ENCODE results near the gene TBC1D22A. TPM values are rescaled to one million over a fixed set of nuclear protein-coding genes. Genes with fewer than 3 reads are reported as not detected.

TBC1D22A gene
- total and polyA plus RNA-seq, 2 donors (not counting 3 experiments of a cell fraction or from before 2014, with no cell fraction given): 26.1 to 32.4 TPM

DNA sequence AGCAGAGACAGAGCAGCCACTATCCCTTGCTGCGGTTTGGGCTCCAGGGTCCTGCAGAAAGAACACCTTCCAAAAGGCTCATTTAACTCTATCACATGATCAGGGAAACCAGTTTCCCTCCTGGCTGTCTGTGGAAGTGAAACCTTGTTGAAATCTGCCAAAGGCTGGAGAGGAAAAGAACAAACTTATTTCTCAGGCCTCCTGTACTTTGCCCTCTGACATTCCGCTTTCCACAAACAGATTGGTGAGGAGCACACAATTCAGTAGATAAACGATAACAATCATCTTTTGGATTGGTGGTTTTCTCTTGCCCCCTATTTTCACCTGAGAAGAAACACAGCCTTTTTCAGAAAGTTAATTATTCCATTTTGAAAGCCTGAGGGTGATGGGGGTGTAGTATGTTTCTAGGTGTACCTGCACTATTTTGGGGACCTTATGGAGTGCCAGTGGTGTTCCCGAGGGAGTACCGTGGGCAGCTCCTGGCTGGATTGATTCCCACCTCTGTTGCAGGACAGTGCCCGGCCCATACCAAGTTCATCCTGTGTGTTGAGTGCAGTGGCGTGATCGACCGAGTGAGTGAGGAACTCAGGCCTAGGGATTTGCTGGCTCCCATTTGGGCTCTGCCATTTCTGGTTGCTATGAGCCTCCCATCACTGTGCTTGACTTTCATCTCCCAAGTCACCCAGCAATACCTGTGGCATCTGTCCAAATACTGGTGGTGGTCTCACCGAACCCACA is 102.0 kb downstream of the TBC1D22A start:
- Histone ChIP-seq H2AFZ (ENCODE audit: low read depth, low read length) (no peak overlapping the region), H3K36me3 (ENCODE audit: control insufficient read depth in 2 of 2, extremely low read depth in 1 of 2, insufficient read depth in 2 of 2, low read length in 2 of 2) (no peaks in the 10 kb centered on the region), H3K4me3 (replicated peaks in 1 of 3; ENCODE audit: insufficient read depth in 1 of 3, low read depth in 1 of 3, low read length in 3 of 3) (no peak overlapping the region), H4K20me1 (replicated peaks; ENCODE audit: control insufficient read depth, extremely low read depth, insufficient read depth, low read length) (no peaks in the 10 kb centered on the region), H3K79me2 (ENCODE audit: control insufficient read depth, insufficient read depth, low read length) (no peaks in the 10 kb centered on the region), H3K9me1 (replicated peaks; ENCODE audit: control insufficient read depth, extremely low read depth, insufficient read depth, low read length) (no peaks in the 10 kb centered on the region), H3K4me1 (ENCODE audit: control insufficient read depth, extremely low read depth, insufficient read depth, low read length) (no peaks in the 10 kb centered on the region), H3K27ac (ENCODE audit: insufficient read depth, low read depth, low read length) (no peak overlapping the region), H3K9me3 (replicated peaks; ENCODE audit: control insufficient read depth, insufficient read depth, low read length) (no peaks in the 10 kb centered on the region), H3K9ac (replicated peaks; ENCODE audit: extremely low read depth, insufficient read depth, low read length) (no peak overlapping the region), H3K4me2 (ENCODE audit: insufficient read depth, low read length) (no peak overlapping the region), H3K27me3 (ENCODE audit: control insufficient read depth in 2 of 2, insufficient read depth in 2 of 2, low read length in 2 of 2) (no peaks in the 10 kb centered on the region)
- no peak for DNase-seq (ENCODE audit: low read depth, low spot score)
- CTCF ChIA-PET: interaction anchor here (1.2 kb wide), 1 partner anchor 19 kb away, joined by 3 read pairs; no protein-coding TSS in a partner anchor
- POLR2A ChIA-PET: no interaction called here
- dilution Hi-C loops (cut with MboI; ENCODE audit: extremely low pct_ligation_motif_present, low sequenced_read_pairs): no loop called here
- intact Hi-C loops (cut with micrococcal nuclease): no loop called here
- BruUV-seq (replicated peaks): no TSS peak
- FAIRE-seq: no peak
- no peak for TF ChIP-seq EZH2 (IDR thresholded peaks at IDR 0.05; ENCODE audit: borderline replicate concordance, low read depth, low read length, severe bottlenecking)
- TF ChIP-seq POLR2A (IDR thresholded peaks at IDR 0.05; ENCODE audit: low read depth, low read length): no peak

DNA sequence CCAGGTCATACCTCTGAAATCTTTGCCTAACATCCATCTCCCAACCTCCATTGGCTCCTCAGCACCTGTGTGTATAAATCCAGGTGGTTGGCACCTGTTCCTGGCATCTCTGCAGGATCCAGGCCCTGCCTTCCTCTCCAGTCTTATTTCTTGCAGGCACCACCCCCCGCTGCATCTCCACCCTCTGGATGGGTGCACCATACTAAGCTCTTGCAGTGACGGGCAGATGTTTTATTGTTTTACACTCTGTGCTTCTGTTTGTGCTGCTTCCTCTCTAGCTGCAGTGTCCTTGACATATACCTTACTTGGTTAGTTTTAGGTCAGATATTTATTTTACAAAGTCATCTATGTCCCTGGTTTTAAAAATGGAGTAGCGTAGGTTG is 102.6 kb downstream of the TBC1D22A start:
- H3K4me3 ChIP-seq (replicated peaks in 1 of 3; ENCODE audit: insufficient read depth in 1 of 3, low read depth in 1 of 3, low read length in 3 of 3): no peak overlapping the region
- H3K9me1 ChIP-seq (replicated peaks; ENCODE audit: control insufficient read depth, extremely low read depth, insufficient read depth, low read length): no peaks in the 10 kb centered on the region
- POLR2A ChIA-PET: no interaction called here
- H3K27ac ChIP-seq (ENCODE audit: insufficient read depth, low read depth, low read length): no peak overlapping the region
- no peak for TF ChIP-seq POLR2A (IDR thresholded peaks at IDR 0.05; ENCODE audit: low read depth, low read length)
- no peak for TF ChIP-seq FOS (IDR thresholded peaks at IDR 0.05; ENCODE audit: borderline replicate concordance, insufficient read depth, low read length)
- TF ChIP-seq MYC (IDR thresholded peaks at IDR 0.05; ENCODE audit: low read depth, low read length): no peak
- TF ChIP-seq EZH2 (IDR thresholded peaks at IDR 0.05; ENCODE audit: borderline replicate concordance, low read depth, low read length, severe bottlenecking): no peak
- TF ChIP-seq, protein P1, sequence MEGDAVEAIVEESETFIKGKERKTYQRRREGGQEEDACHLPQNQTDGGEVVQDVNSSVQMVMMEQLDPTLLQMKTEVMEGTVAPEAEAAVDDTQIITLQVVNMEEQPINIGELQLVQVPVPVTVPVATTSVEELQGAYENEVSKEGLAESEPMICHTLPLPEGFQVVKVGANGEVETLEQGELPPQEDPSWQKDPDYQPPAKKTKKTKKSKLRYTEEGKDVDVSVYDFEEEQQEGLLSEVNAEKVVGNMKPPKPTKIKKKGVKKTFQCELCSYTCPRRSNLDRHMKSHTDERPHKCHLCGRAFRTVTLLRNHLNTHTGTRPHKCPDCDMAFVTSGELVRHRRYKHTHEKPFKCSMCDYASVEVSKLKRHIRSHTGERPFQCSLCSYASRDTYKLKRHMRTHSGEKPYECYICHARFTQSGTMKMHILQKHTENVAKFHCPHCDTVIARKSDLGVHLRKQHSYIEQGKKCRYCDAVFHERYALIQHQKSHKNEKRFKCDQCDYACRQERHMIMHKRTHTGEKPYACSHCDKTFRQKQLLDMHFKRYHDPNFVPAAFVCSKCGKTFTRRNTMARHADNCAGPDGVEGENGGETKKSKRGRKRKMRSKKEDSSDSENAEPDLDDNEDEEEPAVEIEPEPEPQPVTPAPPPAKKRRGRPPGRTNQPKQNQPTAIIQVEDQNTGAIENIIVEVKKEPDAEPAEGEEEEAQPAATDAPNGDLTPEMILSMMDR (IDR thresholded peaks at IDR 0.05; ENCODE audit: extremely low read depth in 1 of 2, insufficient read depth in 1 of 2, low read depth in 1 of 2, low read length in 2 of 2): no peak
- TF ChIP-seq JUN (IDR thresholded peaks at IDR 0.05; ENCODE audit: borderline replicate concordance, insufficient read depth, insufficient read length, low read depth): no peak
- no peaks in the 10 kb centered on the region for H3K36me3 ChIP-seq (ENCODE audit: control insufficient read depth in 2 of 2, extremely low read depth in 1 of 2, insufficient read depth in 2 of 2, low read length in 2 of 2)
- H3K9me3 ChIP-seq (replicated peaks; ENCODE audit: control insufficient read depth, insufficient read depth, low read length): no peaks in the 10 kb centered on the region
- H3K79me2 ChIP-seq (ENCODE audit: control insufficient read depth, insufficient read depth, low read length): no peaks in the 10 kb centered on the region
- no peak for DNase-seq (ENCODE audit: low read depth, low spot score)
- intact Hi-C loops (cut with micrococcal nuclease) (no loop called here), dilution Hi-C loops (cut with MboI; ENCODE audit: extremely low pct_ligation_motif_present, low sequenced_read_pairs) (no loop called here)
- CTCF ChIA-PET: no interaction called here
- BruUV-seq (replicated peaks): no TSS peak
- no peaks in the 10 kb centered on the region for H3K27me3 ChIP-seq (ENCODE audit: control insufficient read depth in 2 of 2, insufficient read depth in 2 of 2, low read length in 2 of 2)
- no peak overlapping the region for H2AFZ ChIP-seq (ENCODE audit: low read depth, low read length)
- H3K4me1 ChIP-seq (ENCODE audit: control insufficient read depth, extremely low read depth, insufficient read depth, low read length): no peaks in the 10 kb centered on the region
- no peak overlapping the region for H3K9ac ChIP-seq (replicated peaks; ENCODE audit: extremely low read depth, insufficient read depth, low read length)
- no peaks in the 10 kb centered on the region for H4K20me1 ChIP-seq (replicated peaks; ENCODE audit: control insufficient read depth, extremely low read depth, insufficient read depth, low read length)
- FAIRE-seq: no peak
- no peak overlapping the region for H3K4me2 ChIP-seq (ENCODE audit: insufficient read depth, low read length)
